ENCODE results near the gene SNURF.
"Not testable (repeated sequence)": the region's sequence is repeated elsewhere in the genome, so short reads cannot be mapped to it uniquely, and the experiment has no call there.

The SNURF gene

DNA sequence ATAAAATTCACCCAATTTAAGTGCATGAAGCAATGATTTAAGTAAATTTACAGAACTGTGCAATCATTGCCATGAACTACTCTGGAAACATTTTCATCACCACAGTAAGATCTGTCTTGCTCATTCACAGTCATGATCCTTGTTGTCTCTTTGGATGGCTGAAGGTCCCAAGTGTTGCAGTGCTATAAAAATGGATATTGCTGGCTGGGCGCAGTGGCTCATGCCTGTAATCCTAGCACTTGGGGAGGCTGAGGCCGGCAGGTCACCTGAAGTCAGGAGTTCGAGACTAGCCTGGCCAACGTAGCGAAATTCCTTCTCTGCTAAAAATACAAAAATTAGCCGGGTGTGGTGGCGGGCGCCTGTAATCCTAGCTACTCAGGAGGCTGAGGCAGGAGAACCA lies 17.0 kb downstream of the SNURF start:
- no peak for DNase-seq

DNA sequence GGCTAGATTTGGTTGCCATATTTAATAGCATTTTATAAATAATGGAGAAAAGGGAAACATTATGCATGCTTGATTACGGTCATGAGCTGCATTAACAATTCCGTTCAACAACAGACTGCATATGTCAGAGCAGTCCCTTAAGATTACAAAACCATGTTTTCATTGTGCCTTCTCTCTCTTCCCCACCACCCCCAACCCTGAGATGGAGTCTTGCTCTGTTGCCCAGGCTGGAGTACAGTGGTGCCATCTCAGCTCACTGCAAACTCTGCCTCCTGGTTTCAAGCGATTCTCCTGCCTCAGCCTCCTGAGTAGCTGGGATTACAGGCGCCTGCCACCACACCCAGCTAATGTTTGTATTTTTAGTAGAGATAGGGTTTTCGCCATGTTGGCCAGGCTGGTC lies 17.9 kb downstream of the SNURF start:
- not testable (repeated sequence) for DNase-seq

GRCh38 chr15:24976932-24977331 lies 22.1 kb downstream of the SNURF start:
- DNase-seq, result no peak

- no peak for DNase-seq
Measured at GRCh38 chr15:24977686-24978085, 22.9 kb downstream of the SNURF start.

DNA sequence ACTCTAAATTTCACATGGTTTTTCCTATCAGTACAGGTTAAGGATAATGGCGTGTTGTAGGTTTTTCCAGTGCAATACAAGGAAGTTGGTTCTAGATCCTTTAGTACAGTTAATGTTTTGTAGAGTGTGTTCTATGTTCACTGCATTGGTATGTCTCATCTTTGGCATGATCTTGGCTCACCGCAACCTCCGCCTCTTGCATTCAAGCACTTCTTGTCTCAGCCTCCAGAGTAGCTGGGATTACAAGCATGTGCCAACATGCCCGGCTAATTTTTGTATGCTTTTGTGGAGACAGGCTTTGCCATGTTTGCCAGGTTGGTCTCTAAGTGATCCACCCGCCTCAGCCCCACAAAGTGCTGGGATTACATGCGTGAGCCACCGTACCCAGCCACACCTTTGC lies 30.4 kb downstream of the SNURF start:
- DNase-seq, result no peak

DNA sequence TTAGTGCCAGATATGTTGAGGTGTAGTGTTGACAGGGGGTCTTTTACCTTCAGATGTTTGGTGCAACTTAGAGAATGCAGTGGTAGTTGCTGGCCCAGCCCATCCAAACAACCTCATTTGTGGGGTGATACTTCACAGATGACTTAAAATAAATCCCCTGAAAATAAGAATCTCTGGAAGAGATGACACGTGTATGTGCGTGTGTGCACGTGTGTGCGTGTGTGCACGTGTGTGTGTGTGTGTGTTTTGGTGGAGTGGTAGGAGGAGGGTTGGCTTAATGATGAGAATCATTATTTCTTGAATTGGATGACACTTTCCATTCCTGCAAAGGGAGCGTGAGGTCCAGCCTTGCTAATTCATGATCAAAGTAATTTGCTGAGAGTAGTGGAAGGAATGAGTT lies 31.9 kb downstream of the SNURF start:
- no peak for DNase-seq

All from activated naive CD4-positive, alpha-beta T cell treated with anti-CD3 and anti-CD28 coated beads, Interleukin-2, amount 50 U/mL, for 16 hours (primary cell).